SK-N-SH (cell line): Measurements from ENCODE around the gene TUNAR. TPM values are rescaled to one million over a fixed set of nuclear protein-coding genes. Genes with fewer than 3 reads are reported as not detected.

ENCODE experiments used
- CTCF ChIA-PET: fragments of 300-600, 350-600 bp; formaldehyde crosslinking; extraction: SDS; loops from one replicate; lab custom pipeline; 2021; lab: Yijun Ruan, JAX
- POLR2A ChIA-PET: fragments of 350-600 bp; sonication (Branson Sonifier 250); formaldehyde crosslinking; extraction: SDS; loops from one replicate; lab custom pipeline; 2020; ENCODE audit warnings: antibody characterized with exemption, inconsistent platforms; lab: Yijun Ruan, JAX
- DNase-seq: peaks from one replicate; pipeline ENCODE4 v3.0.0; 2012
- H2AFZ ChIP-seq: fragments of 200-600 bp; sonication (generic); 2 replicates; pipeline ENCODE4 v1.8.1; 2016; ENCODE audit warnings: antibody characterized with exemption, mild to moderate bottlenecking, low read depth
- H3F3A ChIP-seq: fragments of 200-600 bp; sonication (generic); replicated peaks from 2 replicates; pipeline ENCODE3; 2016; ENCODE audit warnings: antibody characterized with exemption, mild to moderate bottlenecking; ENCODE audit not compliant: insufficient read depth
- H3K27ac ChIP-seq, 2 experiments: fragments of 200-500 bp in 1 of 2; fragments of 200-600 bp in 1 of 2; sonication (Bioruptor generic) in 1 of 2; sonication (generic), shearing (Covaris generic) in 1 of 2; 2 replicates each; pipeline versions ENCODE4 v1.5.1 to v1.6.1; 2014 to 2016; ENCODE audit warnings: low read depth in 2 of 2, inconsistent platforms in 1 of 2, low read length in 1 of 2, mild to moderate bottlenecking in 1 of 2, mixed read lengths in 1 of 2
- H3K27me3 ChIP-seq: fragments of 200-600 bp; sonication (generic), shearing (Covaris generic); 2 replicates; pipeline ENCODE4 v1.6.1; 2016; ENCODE audit warnings: mixed run types; ENCODE audit not compliant: insufficient read depth
- H3K36me3 ChIP-seq, 2 experiments: fragments of 200-500 bp in 1 of 2; fragments of 200-600 bp in 1 of 2; sonication (Bioruptor generic) in 1 of 2; sonication (generic) in 1 of 2; replicated peaks in 1 of 2; 2 replicates each; pipeline versions ENCODE3 to v1.5.1; 2014 to 2016; ENCODE audit warnings: low read length in 1 of 2, mild to moderate bottlenecking in 1 of 2; ENCODE audit not compliant: insufficient read depth in 2 of 2, control insufficient read depth in 1 of 2
- H3K4me1 ChIP-seq, 2 experiments: fragments of 200-500 bp in 1 of 2; fragments of 200-600 bp in 1 of 2; sonication (Bioruptor generic) in 1 of 2; sonication (generic), shearing (Covaris generic) in 1 of 2; 2 replicates each; pipeline versions ENCODE4 v1.5.1 to v1.6.1; 2014 to 2016; ENCODE audit warnings: low read depth in 1 of 2, low read length in 1 of 2, mixed run types in 1 of 2; ENCODE audit not compliant: insufficient read depth in 2 of 2, control insufficient read depth in 1 of 2
- H3K4me2 ChIP-seq: fragments of 200-600 bp; sonication (generic), shearing (Covaris generic); 2 replicates; pipeline ENCODE4 v1.6.1; 2017; ENCODE audit warnings: mixed run types
- H3K4me3 ChIP-seq, 2 experiments: fragments of 200-500 bp in 1 of 2; fragments of 200-600 bp in 1 of 2; sonication (Bioruptor generic) in 1 of 2; sonication (generic), shearing (Covaris generic) in 1 of 2; 2 replicates each; pipeline versions ENCODE4 v1.5.1 to v1.8.1; 2014 to 2016; ENCODE audit warnings: low read depth in 2 of 2, inconsistent platforms in 1 of 2, low read length in 1 of 2, mild to moderate bottlenecking in 1 of 2, mixed read lengths in 1 of 2, moderate library complexity in 1 of 2
- H3K79me2 ChIP-seq: fragments of 200-600 bp; sonication (generic); 2 replicates; pipeline ENCODE4 v1.8.1; 2017; ENCODE audit warnings: mild to moderate bottlenecking; ENCODE audit not compliant: insufficient read depth
- H3K9ac ChIP-seq: fragments of 200-600 bp; sonication (generic); 2 replicates; pipeline ENCODE4 v1.6.1; 2017; ENCODE audit warnings: mixed run types
- H3K9me2 ChIP-seq: fragments of 200-600 bp; sonication (generic); 2 replicates; pipeline ENCODE4 v1.6.1; 2017; ENCODE audit warnings: mixed run types
- H3K9me3 ChIP-seq: fragments of 200-600 bp; sonication (generic); 2 replicates; pipeline ENCODE4 v1.6.1; 2017; ENCODE audit warnings: mixed run types, mild to moderate bottlenecking, moderate library complexity
- H4K20me1 ChIP-seq: fragments of 200-600 bp; sonication (generic); 2 replicates; pipeline ENCODE4 v1.6.1; 2017; ENCODE audit warnings: mild to moderate bottlenecking, mixed run types; ENCODE audit not compliant: insufficient read depth
- ELF1 ChIP-seq: IDR thresholded peaks from 2 replicates; pipeline ENCODE4 v1.4.0; 2012
- EP300 ChIP-seq, 2 experiments: IDR thresholded peaks; 2 replicates each; pipeline versions ENCODE4 v1.4.0 to v1.6.1; 2012; ENCODE audit warnings: borderline replicate concordance in 1 of 2, low read depth in 1 of 2, low read length in 1 of 2
- EZH2phosphoT487 ChIP-seq: fragments of 200-600 bp; sonication (generic); IDR thresholded peaks from 2 replicates; pipeline ENCODE4 v1.6.1; 2017; ENCODE audit warnings: low read depth, mixed run types, mild to moderate bottlenecking, antibody characterized with exemption, moderate library complexity, borderline replicate concordance
- FOXJ3 ChIP-seq: sonication (generic); formaldehyde crosslinking; IDR thresholded peaks from 2 replicates; pipeline ENCODE4 v1.5.1; 2020; ENCODE audit warnings: mild to moderate bottlenecking, missing genetic modification reagents
- GATA2 ChIP-seq: sonication (generic); formaldehyde crosslinking; IDR thresholded peaks from 2 replicates; pipeline ENCODE4 v1.5.0; 2020; ENCODE audit warnings: mild to moderate bottlenecking, missing genetic modification reagents
- JUND ChIP-seq: IDR thresholded peaks from 2 replicates; pipeline ENCODE4 v1.4.0; 2012
- MXI1 ChIP-seq: IDR thresholded peaks from 2 replicates; pipeline ENCODE4 v1.6.1; 2012; ENCODE audit warnings: mild to moderate bottlenecking, low read depth, low read length, improper control_type of control experiment
- NFIC ChIP-seq: IDR thresholded peaks from 2 replicates; pipeline ENCODE4 v1.4.0; 2012; ENCODE audit warnings: borderline replicate concordance
- RAD21 ChIP-seq: IDR thresholded peaks from 2 replicates; pipeline ENCODE4 v1.6.1; 2012; ENCODE audit warnings: mild to moderate bottlenecking, low read length
- RXRA ChIP-seq: IDR thresholded peaks from 2 replicates; pipeline ENCODE4 v1.4.0; 2012; ENCODE audit warnings: low read depth, mild to moderate bottlenecking, borderline replicate concordance
- SIN3A ChIP-seq: IDR thresholded peaks from 2 replicates; pipeline ENCODE4 v1.6.1; 2012; ENCODE audit warnings: low read depth, mild to moderate bottlenecking, low read length, moderate library complexity, borderline replicate concordance
- SMC3 ChIP-seq: IDR thresholded peaks from 2 replicates; pipeline ENCODE4 v1.6.1; 2012; ENCODE audit warnings: low read depth, low read length, improper control_type of control experiment
- WGBS: methylation state at CpG from one replicate; pipeline ENCODE4 v1.1.6; 2017; ENCODE audit warnings: low lambda C conversion rate; 5-methylcytosine and 5-hydroxymethylcytosine counted together
- polyA plus RNA-seq, 3 experiments: library from polyadenylated mRNA; depleted of rRNA; stranded (reverse); fragments of >200 nt; gene quantifications; 2 replicates each; pipeline ENCODE4 v1.2.3, GENCODE V29; 2012
- TF ChIP-seq, protein P1 (sequence below): IDR thresholded peaks from 2 replicates; pipeline ENCODE4 v1.6.1; 2012; ENCODE audit warnings: mild to moderate bottlenecking, low read depth, low read length, moderate library complexity
- TF ChIP-seq, protein P2 (sequence below): IDR thresholded peaks from 2 replicates; pipeline ENCODE4 v1.4.0; 2012; ENCODE audit warnings: low read depth, borderline replicate concordance
- TF ChIP-seq, protein P3 (sequence below): IDR thresholded peaks from 2 replicates; pipeline ENCODE4; 2012
- TF ChIP-seq, protein P4 (sequence below): IDR thresholded peaks from 2 replicates; pipeline ENCODE4 v1.4.0; 2012; ENCODE audit warnings: low read depth, borderline replicate concordance
- TF ChIP-seq, protein P5 (sequence below): IDR thresholded peaks from 2 replicates; pipeline ENCODE4 v1.4.0; 2012; ENCODE audit warnings: low read depth
- TF ChIP-seq, protein P6 (sequence below): fragments of 150-350 bp; IDR thresholded peaks from 2 replicates; pipeline ENCODE4 v1.6.1; 2016; ENCODE audit warnings: mild to moderate bottlenecking, low read depth, low read length

TUNAR gene
- polyA plus RNA-seq, 1 of the 3 experiments (the other 2 are of a cell fraction) = 0.02 TPM

DNA sequence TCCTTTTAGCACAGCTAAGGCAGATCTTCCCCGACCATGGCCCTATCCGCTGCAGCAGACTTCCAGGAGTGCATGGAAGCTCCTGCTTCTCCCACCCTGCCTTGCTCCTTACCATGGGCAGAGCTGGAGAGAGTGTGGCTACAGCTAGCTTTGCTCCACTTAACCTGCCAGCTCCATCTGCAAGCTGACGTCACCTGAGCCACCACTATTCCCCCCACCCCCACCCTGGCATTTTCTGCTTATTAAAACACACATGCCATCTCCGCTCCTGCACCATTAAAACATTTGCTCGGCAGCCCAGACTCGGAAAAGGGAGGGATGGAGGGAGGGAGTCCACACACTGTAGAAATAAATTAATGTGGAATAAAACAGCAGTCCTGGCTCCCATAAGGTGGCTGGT, 67.8 kb downstream of the TUNAR start:
- TF ChIP-seq JUND (no peak), NFIC (no peak)

DNA sequence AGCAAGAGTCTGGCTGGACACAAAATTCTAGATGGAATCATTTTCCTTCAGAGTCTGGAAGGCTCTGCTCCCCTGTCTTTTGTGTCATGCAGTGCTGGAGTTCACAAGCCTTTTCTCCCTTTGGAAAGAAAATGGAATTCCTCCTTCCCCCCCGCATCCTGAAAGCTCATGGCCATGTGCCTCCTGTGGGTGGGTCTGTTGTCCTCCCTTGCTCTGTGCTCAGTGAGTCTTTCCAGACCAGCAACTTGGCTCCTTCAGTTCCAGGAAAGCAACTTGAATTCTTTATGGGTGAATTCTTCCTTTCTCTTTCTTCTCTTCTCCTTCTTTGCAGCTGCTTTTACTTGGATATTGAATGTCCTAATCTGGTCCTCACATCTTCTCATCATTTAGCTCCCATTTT, 70.2 kb downstream of the TUNAR start:
- Histone ChIP-seq H3K27ac (no peak overlapping the region), H3K27me3 (no peaks in the 10 kb centered on the region), H3K9me3 (no peaks in the 10 kb centered on the region), H3K36me3 (no peaks in the 10 kb centered on the region), H3K79me2 (no peaks in the 10 kb centered on the region), H3K4me1 (no peaks in the 10 kb centered on the region), H3F3A (no peaks in the 10 kb centered on the region), H2AFZ (no peak overlapping the region), H3K4me2 (no peak overlapping the region), H3K9ac (no peak overlapping the region), H4K20me1 (no peaks in the 10 kb centered on the region), H3K4me3 (no peak overlapping the region), H3K9me2 (no peaks in the 10 kb centered on the region)
- ChIA-PET POLR2A (no interaction called here), CTCF (interaction anchor here (1.1 kb wide), 1 partner anchor 12 kb away, joined by 3 read pairs; no protein-coding TSS in a partner anchor)
- TF ChIP-seq RXRA = no peak
- TF ChIP-seq SMC3 = no peak
- no peak for TF ChIP-seq RAD21
- TF ChIP-seq, protein P1, sequence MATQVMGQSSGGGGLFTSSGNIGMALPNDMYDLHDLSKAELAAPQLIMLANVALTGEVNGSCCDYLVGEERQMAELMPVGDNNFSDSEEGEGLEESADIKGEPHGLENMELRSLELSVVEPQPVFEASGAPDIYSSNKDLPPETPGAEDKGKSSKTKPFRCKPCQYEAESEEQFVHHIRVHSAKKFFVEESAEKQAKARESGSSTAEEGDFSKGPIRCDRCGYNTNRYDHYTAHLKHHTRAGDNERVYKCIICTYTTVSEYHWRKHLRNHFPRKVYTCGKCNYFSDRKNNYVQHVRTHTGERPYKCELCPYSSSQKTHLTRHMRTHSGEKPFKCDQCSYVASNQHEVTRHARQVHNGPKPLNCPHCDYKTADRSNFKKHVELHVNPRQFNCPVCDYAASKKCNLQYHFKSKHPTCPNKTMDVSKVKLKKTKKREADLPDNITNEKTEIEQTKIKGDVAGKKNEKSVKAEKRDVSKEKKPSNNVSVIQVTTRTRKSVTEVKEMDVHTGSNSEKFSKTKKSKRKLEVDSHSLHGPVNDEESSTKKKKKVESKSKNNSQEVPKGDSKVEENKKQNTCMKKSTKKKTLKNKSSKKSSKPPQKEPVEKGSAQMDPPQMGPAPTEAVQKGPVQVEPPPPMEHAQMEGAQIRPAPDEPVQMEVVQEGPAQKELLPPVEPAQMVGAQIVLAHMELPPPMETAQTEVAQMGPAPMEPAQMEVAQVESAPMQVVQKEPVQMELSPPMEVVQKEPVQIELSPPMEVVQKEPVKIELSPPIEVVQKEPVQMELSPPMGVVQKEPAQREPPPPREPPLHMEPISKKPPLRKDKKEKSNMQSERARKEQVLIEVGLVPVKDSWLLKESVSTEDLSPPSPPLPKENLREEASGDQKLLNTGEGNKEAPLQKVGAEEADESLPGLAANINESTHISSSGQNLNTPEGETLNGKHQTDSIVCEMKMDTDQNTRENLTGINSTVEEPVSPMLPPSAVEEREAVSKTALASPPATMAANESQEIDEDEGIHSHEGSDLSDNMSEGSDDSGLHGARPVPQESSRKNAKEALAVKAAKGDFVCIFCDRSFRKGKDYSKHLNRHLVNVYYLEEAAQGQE = no peak
- TF ChIP-seq, protein P2, sequence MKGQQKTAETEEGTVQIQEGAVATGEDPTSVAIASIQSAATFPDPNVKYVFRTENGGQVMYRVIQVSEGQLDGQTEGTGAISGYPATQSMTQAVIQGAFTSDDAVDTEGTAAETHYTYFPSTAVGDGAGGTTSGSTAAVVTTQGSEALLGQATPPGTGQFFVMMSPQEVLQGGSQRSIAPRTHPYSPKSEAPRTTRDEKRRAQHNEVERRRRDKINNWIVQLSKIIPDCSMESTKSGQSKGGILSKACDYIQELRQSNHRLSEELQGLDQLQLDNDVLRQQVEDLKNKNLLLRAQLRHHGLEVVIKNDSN = no peak
- TF ChIP-seq, protein P3, sequence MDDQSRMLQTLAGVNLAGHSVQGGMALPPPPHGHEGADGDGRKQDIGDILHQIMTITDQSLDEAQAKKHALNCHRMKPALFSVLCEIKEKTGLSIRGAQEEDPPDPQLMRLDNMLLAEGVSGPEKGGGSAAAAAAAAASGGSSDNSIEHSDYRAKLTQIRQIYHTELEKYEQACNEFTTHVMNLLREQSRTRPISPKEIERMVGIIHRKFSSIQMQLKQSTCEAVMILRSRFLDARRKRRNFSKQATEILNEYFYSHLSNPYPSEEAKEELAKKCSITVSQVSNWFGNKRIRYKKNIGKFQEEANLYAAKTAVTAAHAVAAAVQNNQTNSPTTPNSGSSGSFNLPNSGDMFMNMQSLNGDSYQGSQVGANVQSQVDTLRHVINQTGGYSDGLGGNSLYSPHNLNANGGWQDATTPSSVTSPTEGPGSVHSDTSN = no peak
- no peak for TF ChIP-seq MXI1
- no peak for TF ChIP-seq GATA2 (CRISPR knock-in tag)
- no peak for TF ChIP-seq EZH2phosphoT487
- no peak for TF ChIP-seq EP300 (IDR thresholded peaks at IDR 0.05; ENCODE audit: borderline replicate concordance in 1 of 2, low read depth in 1 of 2, low read length in 1 of 2)
- TF ChIP-seq, protein P4, sequence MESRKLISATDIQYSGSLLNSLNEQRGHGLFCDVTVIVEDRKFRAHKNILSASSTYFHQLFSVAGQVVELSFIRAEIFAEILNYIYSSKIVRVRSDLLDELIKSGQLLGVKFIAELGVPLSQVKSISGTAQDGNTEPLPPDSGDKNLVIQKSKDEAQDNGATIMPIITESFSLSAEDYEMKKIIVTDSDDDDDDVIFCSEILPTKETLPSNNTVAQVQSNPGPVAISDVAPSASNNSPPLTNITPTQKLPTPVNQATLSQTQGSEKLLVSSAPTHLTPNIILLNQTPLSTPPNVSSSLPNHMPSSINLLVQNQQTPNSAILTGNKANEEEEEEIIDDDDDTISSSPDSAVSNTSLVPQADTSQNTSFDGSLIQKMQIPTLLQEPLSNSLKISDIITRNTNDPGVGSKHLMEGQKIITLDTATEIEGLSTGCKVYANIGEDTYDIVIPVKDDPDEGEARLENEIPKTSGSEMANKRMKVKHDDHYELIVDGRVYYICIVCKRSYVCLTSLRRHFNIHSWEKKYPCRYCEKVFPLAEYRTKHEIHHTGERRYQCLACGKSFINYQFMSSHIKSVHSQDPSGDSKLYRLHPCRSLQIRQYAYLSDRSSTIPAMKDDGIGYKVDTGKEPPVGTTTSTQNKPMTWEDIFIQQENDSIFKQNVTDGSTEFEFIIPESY = no peak
- TF ChIP-seq, protein P5, sequence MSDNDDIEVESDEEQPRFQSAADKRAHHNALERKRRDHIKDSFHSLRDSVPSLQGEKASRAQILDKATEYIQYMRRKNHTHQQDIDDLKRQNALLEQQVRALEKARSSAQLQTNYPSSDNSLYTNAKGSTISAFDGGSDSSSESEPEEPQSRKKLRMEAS = no peak
- no peak for TF ChIP-seq FOXJ3
- TF ChIP-seq SIN3A = no peak
- no peak for TF ChIP-seq ELF1
- TF ChIP-seq, protein P6, sequence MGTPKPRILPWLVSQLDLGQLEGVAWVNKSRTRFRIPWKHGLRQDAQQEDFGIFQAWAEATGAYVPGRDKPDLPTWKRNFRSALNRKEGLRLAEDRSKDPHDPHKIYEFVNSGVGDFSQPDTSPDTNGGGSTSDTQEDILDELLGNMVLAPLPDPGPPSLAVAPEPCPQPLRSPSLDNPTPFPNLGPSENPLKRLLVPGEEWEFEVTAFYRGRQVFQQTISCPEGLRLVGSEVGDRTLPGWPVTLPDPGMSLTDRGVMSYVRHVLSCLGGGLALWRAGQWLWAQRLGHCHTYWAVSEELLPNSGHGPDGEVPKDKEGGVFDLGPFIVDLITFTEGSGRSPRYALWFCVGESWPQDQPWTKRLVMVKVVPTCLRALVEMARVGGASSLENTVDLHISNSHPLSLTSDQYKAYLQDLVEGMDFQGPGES = no peak
- DNase-seq = no peak
- 0% methylated on average over 1 of the region's 1 CpG for WGBS

More for the DNA sequence above, 67.8 kb downstream of the TUNAR start:
- H3K27ac ChIP-seq = no peak overlapping the region
- 8% methylated on average over 5 of the region's 6 CpGs for WGBS
- no peaks in the 10 kb centered on the region for H3F3A ChIP-seq
- no peak for DNase-seq
- no peaks in the 10 kb centered on the region for H3K79me2 ChIP-seq
- ChIA-PET POLR2A (no interaction called here), CTCF (interaction anchor here (1.2 kb wide), 1 partner anchor 10 kb away, joined by 3 read pairs; no protein-coding TSS in a partner anchor)
- no peaks in the 10 kb centered on the region for H3K27me3 ChIP-seq
- H3K9me2 ChIP-seq = no peaks in the 10 kb centered on the region
- H3K4me2 ChIP-seq = no peak overlapping the region
- no peaks in the 10 kb centered on the region for H4K20me1 ChIP-seq
- no peaks in the 10 kb centered on the region for H3K36me3 ChIP-seq
- H3K4me1 ChIP-seq = no peaks in the 10 kb centered on the region
- H3K9me3 ChIP-seq = no peaks in the 10 kb centered on the region
- no peak overlapping the region for H3K9ac ChIP-seq
- H3K4me3 ChIP-seq = no peak overlapping the region
- H2AFZ ChIP-seq = no peak overlapping the region
